Ishikawa (cell line): ENCODE measurements around the gene MED13L.

Experiments used
- MAX ChIP-seq: IDR thresholded peaks from 2 replicates; pipeline ENCODE4 v1.6.1; 2012
- RAD21 ChIP-seq: IDR thresholded peaks from 2 replicates; pipeline ENCODE4 v1.6.1; 2012; ENCODE audit warnings: low read depth
- TAF1 ChIP-seq: IDR thresholded peaks from 2 replicates; pipeline ENCODE4 v1.6.1; 2012; ENCODE audit warnings: low read depth, mild to moderate bottlenecking
- ZBTB7A ChIP-seq: IDR thresholded peaks from 2 replicates; pipeline ENCODE4 v1.6.1; 2012; ENCODE audit warnings: low read depth

GRCh38 chr12:116091579-116091978, 185.9 kb downstream of the MED13L start:
- TF ChIP-seq TAF1 (no peak), MAX (no peak), RAD21 (no peak), ZBTB7A (no peak)
